GM18517 (cell line): ENCODE measurements around the gene TLR10.
"Not testable (repeated sequence)": the region's sequence is repeated elsewhere in the genome, so short reads cannot be mapped to it uniquely, and the experiment has no call there.

Experiments used
- ATAC-seq: cut with Tn5 transposase; IDR thresholded peaks from one replicate; pipeline ENCODE4 v1.9.1; 2021; ENCODE audit warnings: mild to moderate bottlenecking, moderate library complexity; ENCODE audit not compliant: unreplicated experiment

The TLR10 gene

DNA sequence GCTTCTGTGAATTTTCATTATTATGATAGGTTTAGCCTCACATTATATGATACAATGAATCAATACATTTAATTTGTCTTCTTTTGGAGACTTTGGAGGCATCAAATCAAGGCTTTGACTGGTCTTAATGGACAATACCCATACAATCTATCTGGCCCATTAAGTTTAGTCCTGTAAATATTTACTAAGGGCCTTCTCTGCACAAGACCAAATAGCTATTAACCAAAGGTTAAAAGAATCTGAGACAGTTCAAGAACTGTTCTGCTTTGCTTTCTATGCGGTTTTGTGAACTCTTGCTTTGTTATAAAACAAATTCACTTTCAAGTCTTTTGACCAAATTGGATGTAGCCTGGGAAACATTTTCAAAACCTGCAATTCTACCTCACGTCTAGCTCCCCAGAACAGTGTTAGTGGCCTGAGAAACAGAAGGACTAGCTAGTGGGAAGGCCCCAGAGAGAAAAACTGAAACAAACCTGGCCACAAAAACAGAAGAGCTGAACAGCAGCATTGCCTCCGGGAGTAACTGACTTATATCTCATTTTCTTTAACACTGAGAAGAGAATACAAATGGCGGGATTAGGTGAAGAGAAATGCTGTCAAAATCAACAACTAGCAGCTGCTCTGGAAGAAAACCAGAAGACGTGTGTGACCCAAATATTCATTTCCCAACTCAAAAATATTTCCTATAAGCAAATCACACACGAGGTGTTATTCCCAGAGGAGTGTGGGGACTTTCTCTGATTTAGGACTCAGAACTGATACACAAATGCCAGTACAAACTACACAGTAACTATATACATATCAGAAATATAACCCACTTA lies 21.3 kb upstream of the TLR10 start:
- peak; percentile 49 for ATAC-seq

GRCh38 chr4:38802561-38803355 lies 20.0 kb upstream of the TLR10 start:
- ATAC-seq: no peak

- ATAC-seq: no peak
These were observed 18.2 kb upstream of the TLR10 start for GRCh38 chr4:38800961-38801450.

GRCh38 chr4:38800366-38800765 lies 17.6 kb upstream of the TLR10 start:
- ATAC-seq: no peak

- no peak for ATAC-seq
These were observed 12.3 kb upstream of the TLR10 start for GRCh38 chr4:38795087-38795486.

GRCh38 chr4:38794051-38794450 lies 11.3 kb upstream of the TLR10 start:
- ATAC-seq: no peak

GRCh38 chr4:38791010-38791409 lies 8.2 kb upstream of the TLR10 start:
- no peak for ATAC-seq

GRCh38 chr4:38788317-38788716 lies 5.5 kb upstream of the TLR10 start:
- no peak for ATAC-seq

GRCh38 chr4:38787693-38788092 lies 4.9 kb upstream of the TLR10 start:
- ATAC-seq: no peak

GRCh38 chr4:38785901-38786402 lies 3.2 kb upstream of the TLR10 start:
- no peak for ATAC-seq

- ATAC-seq: no peak
These were observed 2.4 kb upstream of the TLR10 start for GRCh38 chr4:38785041-38785790.

DNA sequence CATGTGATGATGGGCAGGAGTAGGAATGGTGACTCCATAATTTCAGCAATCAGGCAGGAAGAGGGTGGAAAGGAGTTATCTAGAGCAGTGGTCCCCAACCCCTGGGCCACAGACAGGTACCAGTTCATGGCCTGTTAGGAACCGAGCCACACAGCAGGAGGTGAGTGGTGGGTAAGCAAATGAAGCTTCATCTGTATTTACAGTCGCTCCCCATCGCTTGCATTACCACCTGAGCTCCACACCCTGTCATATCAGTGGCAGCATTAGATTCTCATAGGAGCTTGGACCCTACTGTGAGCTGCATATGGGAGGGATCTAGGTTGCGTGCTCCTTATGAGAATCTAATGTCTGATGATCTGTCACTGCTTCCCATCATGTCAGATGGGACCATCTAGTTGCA lies 1.4 kb upstream of the TLR10 start:
- no peak for ATAC-seq

DNA sequence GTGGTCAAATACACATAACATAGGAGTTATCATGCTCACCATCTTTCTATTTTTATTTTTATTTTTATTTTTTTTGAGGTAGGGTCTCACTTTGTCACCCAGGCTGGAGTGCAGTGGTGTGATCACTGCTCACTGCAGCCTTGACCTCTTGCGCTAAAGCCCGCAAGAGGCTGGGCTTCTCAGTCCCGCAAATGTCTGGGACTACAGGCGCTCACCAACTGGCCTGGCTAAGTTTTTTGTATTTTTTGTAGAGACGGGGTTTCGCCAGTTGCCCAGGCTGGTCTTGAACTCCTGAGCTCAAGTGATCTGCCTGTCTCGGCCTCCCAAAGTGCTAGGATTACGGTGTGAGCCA lies 295 bp upstream of the TLR10 start:
- ATAC-seq: no peak

DNA sequence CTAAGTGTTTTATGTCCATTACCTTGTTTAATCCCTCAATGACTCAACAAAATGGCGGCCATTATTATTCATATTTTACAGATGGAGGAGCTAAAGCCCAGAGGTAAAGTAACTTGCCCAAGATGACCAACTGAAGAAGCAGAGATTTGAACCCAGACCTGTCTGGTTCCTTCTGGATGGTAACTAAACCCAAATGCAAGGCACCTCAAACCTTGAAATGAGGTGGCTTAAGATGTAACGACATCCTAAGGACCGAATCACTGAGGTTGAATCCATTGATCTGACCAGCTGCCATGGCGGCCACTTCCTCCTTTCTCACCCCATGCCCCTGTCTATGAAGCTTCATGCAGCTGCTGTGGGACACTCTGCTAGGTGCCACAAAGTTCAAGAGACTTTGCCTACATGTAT lies 932 bp downstream of the TLR10 start:
- no peak for ATAC-seq

- ATAC-seq: no peak
These were observed 1.8 kb downstream of the TLR10 start for GRCh38 chr4:38780833-38781484.

DNA sequence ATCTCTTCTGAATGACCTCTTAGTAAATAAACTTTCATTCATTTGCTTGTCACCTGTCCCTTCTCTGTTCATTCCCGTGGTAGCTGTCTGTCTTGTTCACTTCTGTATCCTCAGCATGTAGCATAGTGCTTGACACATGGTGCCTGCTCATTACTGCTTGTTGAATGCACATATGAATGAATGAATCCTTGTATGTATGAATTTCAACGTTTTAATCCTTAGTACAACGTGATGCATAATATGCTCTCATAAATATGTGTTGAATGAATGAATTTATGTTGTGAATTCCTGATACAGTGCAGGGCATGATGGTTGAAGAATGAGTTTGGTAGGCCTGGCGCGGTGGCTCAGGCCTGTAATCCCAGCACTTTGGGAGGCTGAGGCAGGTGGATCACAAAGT lies 3.0 kb downstream of the TLR10 start:
- ATAC-seq: no peak

- ATAC-seq: not testable (repeated sequence)
These were observed 4.9 kb downstream of the TLR10 start for GRCh38 chr4:38777925-38778324.

- no peak for ATAC-seq
These were observed 7.5 kb downstream of the TLR10 start for GRCh38 chr4:38775326-38775725.

GRCh38 chr4:38774181-38774955 lies 8.4 kb downstream of the TLR10 start:
- no peak for ATAC-seq

GRCh38 chr4:38770281-38770680 lies 12.5 kb downstream of the TLR10 start:
- not testable (repeated sequence) for ATAC-seq
